Measurements from ENCODE around the gene SERP1.

DNA sequence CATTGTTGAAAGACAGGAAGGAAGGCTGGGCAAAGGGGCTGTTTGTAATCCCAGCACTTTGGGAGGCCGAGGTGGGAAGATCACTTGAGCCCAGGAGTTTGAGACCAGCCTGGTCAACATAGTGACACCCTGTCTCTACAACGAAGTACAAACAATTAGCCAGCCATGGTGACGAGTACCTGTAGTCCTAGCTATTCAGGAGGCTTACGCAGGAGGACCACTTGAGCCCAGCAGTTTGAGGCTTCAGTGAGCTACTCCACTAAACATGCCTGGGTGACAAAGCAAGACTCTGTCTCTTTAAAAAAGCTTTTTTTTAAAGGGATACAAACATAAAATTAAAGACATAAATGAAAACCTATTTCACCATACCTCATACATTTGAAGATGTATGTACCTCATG, 11.1 kb downstream of the SERP1 start:
- TF ChIP-seq POLR2A (IDR thresholded peaks at IDR 0.05): no peak
- TF ChIP-seq, protein P1, sequence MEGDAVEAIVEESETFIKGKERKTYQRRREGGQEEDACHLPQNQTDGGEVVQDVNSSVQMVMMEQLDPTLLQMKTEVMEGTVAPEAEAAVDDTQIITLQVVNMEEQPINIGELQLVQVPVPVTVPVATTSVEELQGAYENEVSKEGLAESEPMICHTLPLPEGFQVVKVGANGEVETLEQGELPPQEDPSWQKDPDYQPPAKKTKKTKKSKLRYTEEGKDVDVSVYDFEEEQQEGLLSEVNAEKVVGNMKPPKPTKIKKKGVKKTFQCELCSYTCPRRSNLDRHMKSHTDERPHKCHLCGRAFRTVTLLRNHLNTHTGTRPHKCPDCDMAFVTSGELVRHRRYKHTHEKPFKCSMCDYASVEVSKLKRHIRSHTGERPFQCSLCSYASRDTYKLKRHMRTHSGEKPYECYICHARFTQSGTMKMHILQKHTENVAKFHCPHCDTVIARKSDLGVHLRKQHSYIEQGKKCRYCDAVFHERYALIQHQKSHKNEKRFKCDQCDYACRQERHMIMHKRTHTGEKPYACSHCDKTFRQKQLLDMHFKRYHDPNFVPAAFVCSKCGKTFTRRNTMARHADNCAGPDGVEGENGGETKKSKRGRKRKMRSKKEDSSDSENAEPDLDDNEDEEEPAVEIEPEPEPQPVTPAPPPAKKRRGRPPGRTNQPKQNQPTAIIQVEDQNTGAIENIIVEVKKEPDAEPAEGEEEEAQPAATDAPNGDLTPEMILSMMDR (IDR thresholded peaks at IDR 0.05 in 8 of 11, conservative IDR thresholded peaks at IDR 0.05 in 3 of 11): no peak
